ENCODE results near the gene OCEL1. TPM values are rescaled to one million over a fixed set of nuclear protein-coding genes. Genes with fewer than 3 reads are reported as not detected.

Gene OCEL1
- polyA plus RNA-seq, 1 donor from 2014 or later, result 1.9 TPM

GRCh38 chr19:17210296-17210695 is 15.7 kb upstream of the OCEL1 start (continued):
- TF ChIP-seq EP300 (conservative IDR thresholded peaks at IDR 0.05; ENCODE audit: poor library complexity, severe bottlenecking) (no peak), TAF1 (IDR thresholded peaks at IDR 0.05; ENCODE audit: low read depth) (no peak)

- H3K9ac ChIP-seq (ENCODE audit: low read length), result no peak overlapping the region
- no peaks in the 10 kb centered on the region for H3F3A ChIP-seq (ENCODE audit: insufficient read depth, low read length, poor library complexity, severe bottlenecking)
- H3K79me2 ChIP-seq (replicated peaks; ENCODE audit: insufficient read depth, low read length), result no peaks in the 10 kb centered on the region
- no peak overlapping the region for H3K4me3 ChIP-seq (ENCODE audit: low read length)
- no peak overlapping the region for H3K4me2 ChIP-seq (ENCODE audit: low read length)
- no peak overlapping the region for H3K27ac ChIP-seq (ENCODE audit: low read length)
- H2AFZ ChIP-seq (ENCODE audit: low read depth, low read length), result no peak overlapping the region
- no peaks in the 10 kb centered on the region for H3K9me2 ChIP-seq (ENCODE audit: insufficient read depth, low read length)
- no peaks in the 10 kb centered on the region for H3K27me3 ChIP-seq (ENCODE audit: insufficient read depth, low read depth, low read length)
- TF ChIP-seq EZH2 (IDR thresholded peaks at IDR 0.05; ENCODE audit: borderline replicate concordance, insufficient read depth, low read length, poor library complexity, severe bottlenecking) (no peak), EP300 (conservative IDR thresholded peaks at IDR 0.05; ENCODE audit: poor library complexity, severe bottlenecking) (no peak), POLR2AphosphoS5 (IDR thresholded peaks at IDR 0.05) (no peak), REST (IDR thresholded peaks at IDR 0.05; ENCODE audit: borderline replicate concordance) (no peak), CTCF (IDR thresholded peaks at IDR 0.05; ENCODE audit: poor library complexity, severe bottlenecking) (no peak), MXI1 (conservative IDR thresholded peaks at IDR 0.05; ENCODE audit: poor library complexity, severe bottlenecking) (no peak), TAF1 (IDR thresholded peaks at IDR 0.05; ENCODE audit: low read depth) (no peak), SMC3 (conservative IDR thresholded peaks at IDR 0.05; ENCODE audit: poor library complexity) (no peak)
- no peaks in the 10 kb centered on the region for H3K36me3 ChIP-seq (ENCODE audit: insufficient read depth, low read length)
- no peaks in the 10 kb centered on the region for H3K9me3 ChIP-seq (ENCODE audit: low read length)
- no peaks in the 10 kb centered on the region for H4K20me1 ChIP-seq (ENCODE audit: insufficient read depth)
These were observed 14.2 kb upstream of the OCEL1 start for GRCh38 chr19:17211547-17212446.

GRCh38 chr19:17213334-17213733 is 12.7 kb upstream of the OCEL1 start:
- no peaks in the 10 kb centered on the region for H3K79me2 ChIP-seq (replicated peaks; ENCODE audit: insufficient read depth, low read length)
- no peak overlapping the region for H3K4me3 ChIP-seq (ENCODE audit: low read length)
- H3K27me3 ChIP-seq (ENCODE audit: insufficient read depth, low read depth, low read length), result no peaks in the 10 kb centered on the region
- no peaks in the 10 kb centered on the region for H3K9me3 ChIP-seq (ENCODE audit: low read length)
- no peaks in the 10 kb centered on the region for H3K9me2 ChIP-seq (ENCODE audit: insufficient read depth, low read length)
- no peak for TF ChIP-seq TAF1 (IDR thresholded peaks at IDR 0.05; ENCODE audit: low read depth)
- no peak for TF ChIP-seq RAD21 (conservative IDR thresholded peaks at IDR 0.05)
- TF ChIP-seq MXI1 (conservative IDR thresholded peaks at IDR 0.05; ENCODE audit: poor library complexity, severe bottlenecking), result no peak
- TF ChIP-seq REST (IDR thresholded peaks at IDR 0.05; ENCODE audit: borderline replicate concordance), result no peak
- no peak for TF ChIP-seq CTCF (IDR thresholded peaks at IDR 0.05; ENCODE audit: poor library complexity, severe bottlenecking)
- no peak for TF ChIP-seq POLR2AphosphoS5 (IDR thresholded peaks at IDR 0.05)
- no peak for TF ChIP-seq EZH2 (IDR thresholded peaks at IDR 0.05; ENCODE audit: borderline replicate concordance, insufficient read depth, low read length, poor library complexity, severe bottlenecking)
- TF ChIP-seq EP300 (conservative IDR thresholded peaks at IDR 0.05; ENCODE audit: poor library complexity, severe bottlenecking), result no peak
- TF ChIP-seq SMC3 (conservative IDR thresholded peaks at IDR 0.05; ENCODE audit: poor library complexity), result no peak
- no peaks in the 10 kb centered on the region for H3F3A ChIP-seq (ENCODE audit: insufficient read depth, low read length, poor library complexity, severe bottlenecking)
- H4K20me1 ChIP-seq (ENCODE audit: insufficient read depth), result no peaks in the 10 kb centered on the region
- no peak overlapping the region for H3K4me2 ChIP-seq (ENCODE audit: low read length)
- no peak overlapping the region for H3K27ac ChIP-seq (ENCODE audit: low read length)
- H3K9ac ChIP-seq (ENCODE audit: low read length), result no peak overlapping the region
- no peak overlapping the region for H2AFZ ChIP-seq (ENCODE audit: low read depth, low read length)
- H3K36me3 ChIP-seq (ENCODE audit: insufficient read depth, low read length), result no peaks in the 10 kb centered on the region
